ENCODE data around the gene C17orf78.
"Not testable (repeated sequence)": the region's sequence is repeated elsewhere in the genome, so short reads cannot be mapped to it uniquely, and the experiment has no call there.

Gene C17orf78

DNA sequence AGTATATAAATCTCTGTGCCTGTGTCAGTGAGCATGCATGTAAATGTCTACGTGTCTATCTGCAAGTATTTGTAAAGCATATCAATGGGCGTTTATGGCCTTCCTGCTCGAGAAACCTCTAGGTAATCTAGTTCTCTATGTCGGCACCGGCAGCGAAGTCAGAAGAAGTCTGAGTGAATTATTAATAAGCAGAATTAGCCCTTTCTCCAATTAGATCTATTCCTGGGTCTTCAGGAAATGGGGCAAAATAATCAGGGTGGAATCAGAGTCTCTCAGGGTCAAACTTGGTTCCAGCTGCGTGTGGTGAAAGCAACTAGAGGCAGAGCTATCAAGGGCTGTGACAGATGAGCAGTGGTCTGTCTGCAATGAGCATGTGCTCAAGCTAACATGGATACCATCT is at the start of gene C17orf78:
TSS of gene C17orf78 (plus strand) at position 280 of the 400 bp plus-strand sequence. CDS start at position 388, 108 bp downstream.
- no peak for DNase-seq

DNA sequence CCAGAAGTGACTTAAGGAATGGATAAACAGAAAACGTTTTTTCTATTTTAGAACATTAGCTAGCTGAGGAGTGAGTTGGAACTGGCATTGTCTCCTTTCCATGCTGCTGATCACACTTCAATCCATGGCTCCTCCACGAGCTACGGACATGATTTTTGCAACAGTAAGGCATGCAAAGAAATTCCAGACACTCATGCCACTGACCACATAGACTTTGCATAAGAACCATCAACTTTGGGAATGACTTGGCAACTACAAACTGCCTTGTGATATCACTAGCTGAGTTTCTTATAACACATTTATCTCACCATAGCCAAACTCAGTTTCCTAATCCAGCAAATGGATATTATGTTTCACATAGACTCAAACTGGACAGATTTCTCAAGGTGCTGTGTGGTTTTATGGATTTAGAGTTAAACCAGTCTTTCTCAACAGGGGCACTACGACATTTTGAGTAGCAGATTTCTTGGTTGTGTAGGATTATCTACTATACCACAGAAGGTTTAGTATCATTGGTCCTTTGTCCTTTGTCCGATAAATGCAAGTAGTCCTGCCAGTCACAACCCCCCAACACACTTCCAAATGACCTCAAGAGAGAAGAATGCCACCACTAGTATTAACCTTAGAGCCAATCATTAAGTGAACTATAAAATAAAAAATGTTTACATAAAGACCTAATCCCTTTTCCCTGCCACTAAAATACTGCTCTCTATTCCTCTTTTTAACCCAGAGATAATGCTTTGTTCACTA is 48.3 kb upstream of the C17orf78 start:
- no peak for DNase-seq

DNA sequence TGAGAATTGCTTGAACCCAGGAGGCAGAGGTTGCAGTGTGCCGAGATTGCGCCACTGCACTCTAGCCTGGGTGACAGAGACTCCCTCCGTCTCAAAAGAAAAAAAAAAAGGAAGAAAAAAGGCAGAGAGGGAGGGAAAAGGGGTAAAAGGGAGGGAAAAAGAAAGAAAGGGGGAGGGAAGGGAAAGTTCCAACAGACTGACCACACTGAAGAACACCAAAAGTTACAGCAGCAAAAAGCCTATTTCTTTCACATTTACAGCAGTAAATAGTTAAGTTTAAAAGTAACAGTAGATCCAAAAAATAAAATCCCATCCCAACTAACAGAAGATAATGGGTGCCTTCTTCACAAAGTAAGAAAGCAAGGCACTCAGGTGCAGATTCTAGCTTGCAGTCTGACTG is 36.9 kb upstream of the C17orf78 start:
- DNase-seq: no peak

DNA sequence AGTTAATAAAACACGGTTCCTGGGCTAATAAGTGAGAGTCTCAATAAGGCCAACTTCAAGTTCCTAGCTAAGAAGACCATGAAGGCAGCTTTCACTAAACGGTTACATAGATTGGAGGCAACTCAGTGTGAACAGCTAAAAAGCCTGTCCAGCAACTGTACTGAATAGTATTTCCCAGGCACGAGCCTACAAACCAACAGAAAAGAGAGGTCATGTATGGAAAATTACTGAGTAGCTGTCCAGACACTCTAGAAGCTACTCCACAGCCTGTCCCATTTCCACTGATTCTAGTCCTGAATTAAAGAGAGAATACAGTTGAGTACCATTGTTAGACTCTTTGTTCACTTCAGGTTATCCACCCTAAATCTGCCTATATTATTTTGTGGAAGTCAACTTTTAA is 36.5 kb upstream of the C17orf78 start:
- DNase-seq: no peak

DNA sequence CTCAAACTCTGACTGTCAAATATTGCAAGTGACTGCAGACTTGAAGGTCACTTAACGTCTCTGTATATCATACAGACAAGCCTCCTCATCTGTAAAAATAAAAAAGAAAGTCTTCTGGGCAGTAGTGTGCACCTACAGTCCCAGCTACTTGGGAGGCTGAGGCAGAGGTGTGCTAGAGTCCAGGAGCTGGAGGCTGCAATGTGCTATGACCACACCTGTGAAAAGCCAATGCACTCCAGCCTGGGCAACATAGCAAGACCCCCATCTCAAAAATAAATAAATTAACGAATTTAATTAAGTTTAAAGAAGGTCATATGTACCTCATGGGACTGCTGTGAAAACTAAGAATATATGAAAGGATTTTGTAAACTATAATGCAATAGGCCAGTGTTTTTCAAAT is 35.0 kb upstream of the C17orf78 start:
- DNase-seq: no peak

DNA sequence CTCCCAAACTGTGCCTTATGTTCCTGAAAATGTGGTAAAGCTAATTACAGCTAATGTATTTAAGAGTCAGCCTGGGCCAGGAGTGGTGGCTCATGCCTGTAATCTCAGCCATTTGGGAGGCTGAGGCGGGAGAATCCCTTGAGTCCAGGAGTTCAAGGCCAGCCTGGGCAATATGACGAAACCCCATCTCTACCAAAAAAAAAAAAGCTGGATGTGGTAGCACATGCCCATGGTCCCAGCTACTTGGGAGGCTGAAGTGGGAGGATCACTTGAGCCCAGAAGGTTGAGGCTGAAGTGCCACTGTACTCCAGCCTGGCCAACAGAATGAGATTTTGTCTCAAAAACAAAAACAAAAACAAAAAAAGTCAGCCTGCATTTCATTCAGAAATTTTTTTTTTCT is 33.2 kb upstream of the C17orf78 start:
- DNase-seq: no peak

DNA sequence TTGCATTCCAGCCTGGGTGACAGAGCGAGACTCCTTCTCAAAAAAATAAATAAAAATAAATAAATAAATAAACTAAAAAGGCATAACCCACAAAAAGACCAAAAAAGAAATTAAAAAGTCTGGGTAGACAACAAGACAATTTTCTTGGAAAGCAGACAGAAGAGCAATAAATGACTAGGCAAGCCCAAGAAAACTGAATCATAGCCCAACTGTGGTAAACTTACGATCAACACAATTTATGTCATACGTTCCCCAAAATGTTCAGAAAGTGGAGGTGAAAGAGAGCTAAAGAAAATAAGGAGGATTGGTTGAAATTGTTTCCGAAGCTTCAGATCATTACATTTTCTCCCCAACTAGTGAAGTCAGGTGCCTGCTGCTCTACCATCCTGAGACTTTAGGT is 31.3 kb upstream of the C17orf78 start:
- DNase-seq: no peak

DNA sequence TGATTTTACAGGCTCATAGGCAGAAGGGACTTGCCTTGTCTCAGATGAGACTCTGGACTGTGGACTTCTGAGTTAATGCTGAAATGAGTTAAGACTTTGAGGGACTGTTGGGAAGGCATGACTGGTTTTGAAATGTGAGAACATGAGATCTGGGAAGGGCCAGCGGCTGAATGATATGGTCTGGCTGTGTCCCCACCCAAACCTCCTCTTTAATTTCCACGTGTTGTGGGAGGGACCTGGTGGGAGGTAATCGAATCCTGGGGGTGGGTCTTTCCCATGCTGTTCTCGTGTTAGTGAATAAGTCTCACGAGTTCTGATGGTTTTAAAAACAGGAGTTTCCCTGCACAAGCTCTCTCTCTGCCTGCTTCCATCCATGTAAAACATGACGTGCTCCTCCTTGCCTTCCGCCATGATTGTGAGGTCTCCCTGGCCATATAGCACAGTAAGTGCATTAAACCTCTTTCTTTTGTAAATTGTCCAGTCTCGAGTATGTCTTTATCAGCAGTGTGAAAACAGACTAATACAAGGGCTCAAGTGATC is 28.9 kb upstream of the C17orf78 start:
- not testable (repeated sequence) for DNase-seq

DNA sequence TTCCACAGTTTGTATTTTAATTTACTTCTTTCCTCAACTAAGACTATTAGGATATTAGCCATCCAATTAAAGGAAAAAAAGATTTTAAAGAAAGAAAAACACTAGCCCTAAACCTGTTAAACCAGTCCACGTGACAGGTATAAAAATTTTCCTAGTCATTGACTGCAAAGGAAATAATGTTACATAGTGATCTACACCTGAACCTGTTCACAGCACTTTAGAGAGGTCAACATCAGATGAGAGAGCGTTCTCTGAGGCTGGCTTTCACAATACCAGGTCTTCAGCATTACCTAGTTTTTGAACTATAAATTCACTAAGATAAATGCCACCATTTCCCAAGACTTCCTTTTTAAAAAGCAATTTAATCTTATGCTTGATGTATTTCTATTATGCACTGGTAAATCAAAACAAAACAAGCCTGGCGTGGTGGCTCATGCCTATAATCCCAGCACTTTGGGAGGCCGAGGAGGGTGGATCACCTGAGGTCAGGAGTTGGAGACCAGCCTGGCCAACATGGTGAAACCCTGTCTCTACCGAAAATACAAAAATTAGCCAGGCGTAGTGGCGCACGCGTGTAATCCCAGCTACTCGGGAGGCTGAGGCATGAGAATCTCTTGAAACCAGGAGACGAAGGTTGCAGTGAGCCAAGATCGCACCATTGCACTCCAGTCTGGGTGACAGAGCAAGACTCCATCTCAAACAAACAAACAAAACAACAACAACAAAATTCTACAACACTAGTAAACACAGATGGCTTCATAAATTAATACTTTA is 18.8 kb upstream of the C17orf78 start:
- not testable (repeated sequence) for DNase-seq

DNA sequence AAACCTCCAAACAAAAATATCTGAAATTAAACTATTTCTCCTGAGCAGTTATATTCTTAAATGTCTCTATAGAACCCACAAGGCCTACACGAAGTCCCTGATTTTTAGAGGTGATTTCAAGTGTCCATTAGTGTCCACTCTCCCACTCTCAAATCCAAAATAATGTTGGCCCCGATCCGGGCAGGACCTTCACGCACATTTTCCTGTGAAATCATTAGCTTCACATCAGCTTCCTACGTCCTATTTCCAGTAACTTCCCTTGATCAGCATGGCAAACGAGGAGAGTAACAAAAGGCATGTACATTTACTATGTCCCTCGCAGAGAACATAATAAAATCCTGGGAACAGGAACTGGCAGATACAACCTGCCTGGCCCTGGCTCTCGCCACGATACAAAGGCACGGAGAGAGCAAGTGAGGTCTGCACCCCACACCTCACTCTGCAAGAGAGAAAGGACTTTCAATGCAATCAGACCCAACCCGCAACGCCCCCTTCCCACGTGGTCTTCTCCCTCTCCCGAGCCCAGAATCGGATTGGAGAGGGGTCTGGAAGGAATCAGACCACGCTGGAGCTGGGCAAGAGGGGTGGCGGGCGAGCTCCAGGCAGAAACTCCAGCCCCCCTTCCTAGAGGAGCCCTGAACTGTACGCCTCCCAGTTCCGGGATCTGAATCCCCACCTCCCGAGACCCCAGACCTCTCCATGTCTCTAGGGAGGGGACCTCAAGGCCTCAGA is 17.5 kb upstream of the C17orf78 start:
- peak; percentile 59 for DNase-seq

DNA sequence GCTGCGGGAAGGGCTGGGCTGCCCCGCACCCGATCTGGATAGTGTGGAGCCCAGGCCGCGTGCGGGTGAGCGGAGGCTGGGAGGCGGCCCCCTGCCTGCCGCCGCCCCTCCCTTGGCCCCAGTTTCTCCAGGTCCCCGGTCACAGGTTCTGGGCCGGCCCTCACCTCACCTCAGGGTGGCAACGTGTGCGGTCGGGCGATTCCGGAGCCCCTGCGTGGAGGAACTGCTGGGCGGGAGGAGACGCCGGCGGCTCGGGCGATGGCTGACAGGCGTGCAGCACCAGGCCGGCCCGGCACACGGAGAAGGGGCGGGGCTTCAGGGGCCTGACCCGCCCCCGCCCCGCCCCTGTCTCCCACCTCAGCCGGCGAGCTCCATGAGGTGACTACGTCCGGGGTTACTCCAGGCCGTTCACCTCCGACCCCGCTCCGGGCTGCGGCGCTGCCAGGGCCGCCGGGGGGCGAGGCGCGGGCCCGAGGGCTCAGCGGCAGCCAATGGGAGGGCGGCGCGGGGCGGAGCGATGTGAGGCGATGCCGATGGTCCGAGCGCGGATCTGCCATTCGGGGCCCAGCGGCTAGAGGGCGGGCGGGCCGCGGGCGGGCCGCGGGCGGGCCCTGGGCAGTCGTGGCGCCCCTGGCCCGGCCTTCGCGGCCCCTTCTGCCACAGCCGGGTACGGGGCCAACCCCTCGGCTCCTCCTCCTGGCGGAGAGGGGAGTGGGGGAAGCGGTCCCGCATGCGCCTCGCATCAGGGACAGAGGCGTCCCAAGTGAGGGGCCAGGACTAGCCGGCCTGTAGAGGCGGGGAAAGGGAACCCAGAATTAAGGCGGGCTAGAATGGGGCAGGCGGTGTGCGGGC is 16.7 kb upstream of the C17orf78 start:
- DNase-seq: peak; percentile 90

DNA sequence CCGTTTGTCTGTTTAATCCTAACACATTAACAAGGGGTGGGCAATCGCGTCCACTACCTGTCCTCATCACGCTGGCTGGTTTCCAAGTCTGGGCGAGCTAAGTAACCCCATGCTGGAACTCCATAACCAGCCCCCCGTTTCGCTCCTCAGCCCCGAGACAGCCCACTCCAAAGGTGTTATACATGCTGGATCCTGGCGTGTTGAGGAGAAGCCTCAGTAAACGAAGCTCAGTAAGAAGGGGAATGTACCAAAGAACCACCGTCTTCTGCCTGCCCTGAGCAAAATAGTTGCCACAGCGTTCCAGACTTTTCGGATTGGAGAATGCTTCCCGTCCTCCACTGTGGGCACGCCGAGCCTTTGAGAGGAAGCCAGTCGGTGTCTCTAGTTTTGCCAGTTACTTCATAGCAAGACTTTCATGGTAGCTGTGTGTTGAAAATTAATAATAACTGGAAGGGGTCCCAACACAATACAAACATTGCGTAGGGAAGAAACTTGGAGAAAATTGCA is 16.1 kb upstream of the C17orf78 start:
- DNase-seq: peak; percentile 86

DNA sequence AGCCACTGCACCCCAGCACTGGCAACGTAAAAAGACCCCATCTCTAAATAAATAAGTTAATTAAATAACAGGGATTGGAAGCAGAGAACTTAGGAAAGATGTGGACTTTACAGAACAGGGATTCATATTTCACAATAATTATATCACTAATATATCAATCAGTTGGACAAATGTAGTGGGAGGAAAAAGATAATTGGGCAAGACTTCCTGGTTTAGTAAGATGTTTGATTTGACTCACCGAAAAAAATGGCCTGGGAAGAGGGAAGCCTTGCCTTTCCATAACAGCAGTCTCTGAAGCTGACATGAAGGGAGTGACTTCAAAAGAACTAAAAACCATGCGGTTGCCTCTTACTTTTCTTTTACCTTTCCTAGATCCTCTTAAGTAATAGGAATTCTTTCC is 15.2 kb upstream of the C17orf78 start:
- DNase-seq: no peak

DNA sequence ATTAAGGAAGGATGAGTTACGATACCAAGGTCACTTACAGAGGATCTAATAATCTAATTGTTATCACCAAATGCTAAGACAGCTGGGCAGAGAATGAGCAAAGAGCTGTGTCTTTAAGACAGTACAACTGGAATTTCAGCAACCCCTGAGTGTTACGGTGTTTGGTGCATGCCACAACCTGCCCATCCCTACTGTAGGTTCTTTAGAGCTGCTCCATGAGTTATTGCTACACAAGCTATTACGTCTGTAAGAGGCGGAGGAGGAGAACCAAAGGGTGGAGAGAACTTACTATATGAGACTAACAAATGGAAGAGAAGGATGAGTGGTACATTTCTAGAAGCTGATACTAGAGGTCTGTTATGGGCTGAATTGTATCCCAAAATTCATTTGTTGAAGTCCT is 14.2 kb upstream of the C17orf78 start:
- DNase-seq: peak; percentile 53

DNA sequence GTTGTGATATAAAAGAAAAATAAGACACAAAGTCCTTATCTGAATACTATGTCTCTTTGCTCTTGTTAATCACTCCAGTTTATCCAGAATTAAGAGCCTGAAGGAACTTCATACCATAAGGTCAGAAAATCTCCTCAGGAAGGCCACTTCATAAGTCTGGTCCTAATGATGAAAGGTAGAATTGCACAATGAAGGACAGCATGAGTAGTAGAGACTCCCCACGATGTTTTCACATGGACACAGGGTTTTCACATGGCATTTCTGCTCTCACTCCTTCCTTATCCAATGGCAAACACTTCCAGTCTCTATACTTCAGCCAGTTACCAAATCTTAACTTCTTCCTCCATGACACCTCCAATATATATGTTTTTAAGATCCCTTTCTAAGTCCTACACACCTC is 10.2 kb upstream of the C17orf78 start:
- DNase-seq: no peak

DNA sequence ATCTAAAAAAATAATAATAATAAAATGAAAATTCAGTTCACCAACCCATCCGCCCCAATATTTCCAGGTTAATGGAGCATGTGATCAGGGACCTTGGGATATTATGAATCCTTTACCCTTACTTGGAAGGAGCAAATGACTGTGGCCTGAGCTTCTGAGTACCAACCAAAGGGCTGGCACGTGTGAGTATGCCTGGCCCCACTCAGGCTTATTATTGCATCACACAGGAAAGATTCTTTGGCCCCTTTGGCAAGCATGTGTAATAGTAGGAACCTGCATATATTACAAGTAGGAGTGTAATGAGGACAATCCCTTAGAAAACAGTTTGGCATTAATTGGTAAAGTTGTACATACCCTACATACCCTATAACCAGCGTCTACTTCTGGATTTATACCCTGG is 7.2 kb upstream of the C17orf78 start:
- no peak for DNase-seq

DNA sequence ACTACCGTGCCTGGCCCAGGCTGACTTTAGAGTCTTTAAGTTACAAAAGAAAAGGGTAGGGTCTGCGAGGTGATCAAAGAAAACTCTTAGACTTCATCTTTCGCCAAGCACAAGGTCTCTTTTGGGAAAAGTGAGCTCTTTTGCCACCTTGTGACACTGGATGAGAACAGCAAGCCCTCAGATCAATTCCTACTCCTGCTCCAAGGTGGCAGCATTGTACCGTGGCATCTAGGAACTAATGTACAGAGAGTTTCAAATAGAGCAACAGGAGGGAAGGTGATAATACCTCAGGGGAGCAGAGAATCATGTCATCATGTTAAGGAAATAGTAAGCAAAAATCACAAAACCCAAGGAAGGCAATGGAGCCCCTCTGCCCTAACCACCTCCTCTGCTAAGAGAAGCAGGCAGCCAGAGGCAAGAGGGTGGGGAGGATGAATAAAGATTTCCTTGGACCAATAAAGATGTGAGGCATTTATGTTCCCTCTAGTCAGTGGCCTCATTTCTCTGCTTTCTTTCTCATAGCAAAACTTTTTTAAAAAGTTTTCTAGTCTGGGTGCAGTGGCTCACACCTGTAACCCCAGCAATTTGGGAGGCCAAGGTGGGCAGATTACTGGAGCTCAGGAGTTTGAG is 2.1 kb upstream of the C17orf78 start:
- DNase-seq: peak; percentile 85

DNA sequence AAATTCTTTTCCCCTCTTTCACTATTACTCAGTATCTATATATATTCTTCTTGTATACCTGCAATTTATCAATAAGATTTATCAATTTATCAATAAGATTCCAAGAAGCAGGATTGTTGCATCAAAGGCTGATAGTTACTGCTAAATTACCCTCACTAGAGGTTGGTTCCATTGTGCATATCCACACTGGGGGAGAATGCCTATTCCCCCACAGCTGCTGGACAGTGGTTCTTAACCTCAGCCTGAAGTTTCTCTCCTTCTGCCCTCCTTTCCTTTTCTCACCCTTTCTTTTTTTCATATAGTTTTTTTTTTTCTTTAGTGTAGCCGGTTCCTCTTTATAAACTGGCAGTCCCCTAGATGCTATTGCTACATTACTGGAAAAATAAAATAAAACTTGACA is 6.3 kb downstream of the C17orf78 start:
- no peak for DNase-seq

DNA sequence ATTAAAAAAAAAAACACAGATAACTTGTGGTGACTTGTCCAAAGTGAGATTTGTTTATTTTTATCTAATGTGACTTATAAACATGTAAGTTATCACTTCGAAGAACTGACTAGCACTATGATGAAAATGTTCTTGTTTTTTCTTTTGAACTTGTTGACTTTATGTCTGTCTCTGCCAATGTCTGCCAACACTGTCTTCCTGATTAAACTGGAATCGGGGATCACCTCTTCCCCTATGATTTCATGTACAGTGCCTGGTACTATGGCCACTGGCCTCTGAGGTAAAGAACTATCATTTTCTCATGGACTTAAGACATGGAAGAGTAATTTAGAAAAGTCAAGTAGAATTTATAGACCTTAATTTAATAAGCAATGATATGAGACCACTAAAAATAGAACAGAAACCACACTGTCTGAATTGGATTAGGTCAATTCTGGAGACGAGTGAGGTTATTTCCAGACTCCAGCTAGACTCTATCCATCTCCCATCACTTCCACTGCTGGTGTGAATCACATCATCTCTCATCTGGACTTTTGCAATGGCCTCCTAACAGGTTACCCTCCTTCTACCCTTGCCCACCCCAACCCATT is 8.9 kb downstream of the C17orf78 start:
- no peak for DNase-seq

DNA sequence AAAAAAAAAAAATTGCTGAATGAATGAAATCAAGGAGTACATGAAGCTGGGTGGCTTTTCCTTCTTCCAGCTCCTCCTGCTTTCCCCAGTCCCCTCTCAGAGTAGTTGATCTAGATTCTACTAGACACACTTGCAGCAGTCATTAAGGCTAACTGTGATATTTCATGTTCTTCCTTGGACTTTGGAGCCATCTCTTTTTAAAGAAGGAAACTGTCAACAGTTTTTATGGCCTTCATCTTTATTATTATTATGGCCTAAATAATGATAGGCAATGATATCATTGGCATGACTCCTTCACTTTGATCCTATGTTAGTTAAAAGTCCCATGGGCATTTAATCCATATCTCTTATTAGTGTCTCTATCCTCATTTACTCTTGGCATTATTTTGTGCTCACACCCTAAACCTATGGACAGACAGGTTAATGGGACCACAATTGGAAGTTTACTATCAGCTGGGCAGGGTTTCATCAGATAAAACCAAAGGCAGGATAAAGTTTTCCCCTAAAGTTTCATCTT is 9.7 kb downstream of the C17orf78 start:
- no peak for DNase-seq

DNA sequence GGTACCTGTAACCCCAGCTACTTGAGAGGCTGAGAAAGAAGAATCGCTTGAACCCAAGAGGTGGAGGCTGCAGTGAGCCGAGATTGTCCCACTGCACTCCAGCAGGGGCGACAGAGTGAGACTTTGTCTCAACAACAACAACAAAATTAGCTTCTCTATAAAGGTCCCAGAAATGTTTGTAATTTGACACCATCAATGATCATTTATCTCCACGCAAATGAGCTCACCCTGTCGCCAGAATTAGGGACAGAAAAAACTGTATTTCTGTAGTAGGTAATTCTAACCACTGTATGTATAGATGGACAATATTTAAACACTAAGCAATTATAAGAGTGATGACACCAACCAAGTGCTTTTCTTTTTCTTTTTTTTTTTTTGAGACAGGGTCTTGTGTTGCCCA is 10.7 kb downstream of the C17orf78 start:
- DNase-seq: no peak
